Endodermal cell (in vitro differentiated cells): ENCODE data around the gene HSF4. TPM values are rescaled to one million over a fixed set of nuclear protein-coding genes. Genes with fewer than 3 reads are reported as not detected.

Experiments
- DNase-seq: peaks from one replicate; pipeline ENCODE4 v3.0.0-alpha.2; 2017
- H3K27ac ChIP-seq: 2 replicates; pipeline ENCODE4 v1.5.1; 2013; ENCODE audit warnings: mild to moderate bottlenecking, low read depth, low read length, moderate library complexity
- H3K27me3 ChIP-seq: 2 replicates; pipeline ENCODE4 v1.6.1; 2013; ENCODE audit warnings: mild to moderate bottlenecking, low read length, moderate library complexity; ENCODE audit not compliant: insufficient read depth, control insufficient read depth, poor library complexity, severe bottlenecking
- H3K36me3 ChIP-seq: 2 replicates; pipeline ENCODE4 v1.7.0; 2013; ENCODE audit warnings: mild to moderate bottlenecking, low read length, moderate library complexity; ENCODE audit not compliant: control insufficient read depth, insufficient read depth
- H3K4me1 ChIP-seq: one replicate; pipeline ENCODE4 v1.7.0; 2013; ENCODE audit warnings: low read length; ENCODE audit not compliant: control insufficient read depth, insufficient read depth
- H3K4me3 ChIP-seq: 2 replicates; pipeline ENCODE4 v1.5.1; 2013; ENCODE audit warnings: mild to moderate bottlenecking, low read length, moderate library complexity
- H3K9ac ChIP-seq: 2 replicates; pipeline ENCODE4 v1.6.1; 2013; ENCODE audit warnings: mild to moderate bottlenecking, low read length, moderate library complexity; ENCODE audit not compliant: poor library complexity, severe bottlenecking; ENCODE audit errors: extremely low read depth
- H3K9me3 ChIP-seq: 2 replicates; pipeline ENCODE4 v1.6.1; 2013; ENCODE audit warnings: mild to moderate bottlenecking, low read length, moderate library complexity; ENCODE audit not compliant: control insufficient read depth
- H3K27ac Mint-ChIP-seq: 2 replicates; pipeline ENCODE4 v1.8.0; 2020; ENCODE audit warnings: mixed read lengths
- H3K27me3 Mint-ChIP-seq: 2 replicates; pipeline ENCODE4 v1.8.0; 2021; ENCODE audit warnings: mild to moderate bottlenecking, mixed read lengths; ENCODE audit not compliant: insufficient read depth
- H3K36me3 Mint-ChIP-seq: 2 replicates; pipeline ENCODE4 v1.8.0; 2020; ENCODE audit warnings: low read depth, mixed read lengths
- H3K4me1 Mint-ChIP-seq: 2 replicates; pipeline ENCODE4 v1.8.0; 2020; ENCODE audit warnings: mixed read lengths
- H3K4me3 Mint-ChIP-seq: 2 replicates; pipeline ENCODE4 v1.8.0; 2020; ENCODE audit warnings: mild to moderate bottlenecking, moderate library complexity, mixed read lengths
- H3K9me3 Mint-ChIP-seq: 2 replicates; pipeline ENCODE4 v1.8.0; 2020; ENCODE audit warnings: mild to moderate bottlenecking, mixed read lengths
- WGBS, 2 experiments: methylation state at CpG; one replicate each; pipeline versions ENCODE4 v1.1.5 to v1.1.7; 2013; ENCODE audit warnings: missing lambda C conversion rate in 2 of 2, mixed read lengths in 1 of 2; ENCODE audit not compliant: insufficient coverage in 1 of 2, insufficient read length in 1 of 2; 5-methylcytosine and 5-hydroxymethylcytosine counted together
- total RNA-seq, 2 donors: library from RNA; stranded (reverse); fragmentation: NEBNext Ultra II Directional in 1 of 2; extraction: Animal tissue kit (Norgen Biotek cat#: 25700) in 1 of 2; gene quantifications; 2 replicates in 1 of 2; 3 replicates in 1 of 2; pipeline ENCODE4 v1.2.1, GENCODE V29; 2021
- TF ChIP-seq, protein P1 (sequence below): fragments of 200-600 bp; sonication (generic); conservative IDR thresholded peaks from 2 replicates; pipeline ENCODE4 v1.5.0; 2021; ENCODE audit warnings: antibody characterized with exemption, mild to moderate bottlenecking

Gene HSF4
- total RNA-seq, 2 donors from 2014 or later = 2.0 to 6.8 TPM

- Mint-ChIP-seq H3K4me1 (peaks cover 6% of the 10 kb centered on the region), H3K36me3 (peaks cover 16% of the 10 kb centered on the region), H3K4me3 (peak overlapping the region; percentile 59), H3K27ac (peak overlapping the region; percentile 80), H3K27me3 (peaks cover 63% of the 10 kb centered on the region), H3K9me3 (no peaks in the 10 kb centered on the region)
- H3K27ac ChIP-seq = no peak overlapping the region
- peaks cover 70% of the 10 kb centered on the region for H3K27me3 ChIP-seq
- H3K9ac ChIP-seq = no peak overlapping the region
- peaks cover 13% of the 10 kb centered on the region for H3K36me3 ChIP-seq
- no peak for DNase-seq
- TF ChIP-seq, protein P1, sequence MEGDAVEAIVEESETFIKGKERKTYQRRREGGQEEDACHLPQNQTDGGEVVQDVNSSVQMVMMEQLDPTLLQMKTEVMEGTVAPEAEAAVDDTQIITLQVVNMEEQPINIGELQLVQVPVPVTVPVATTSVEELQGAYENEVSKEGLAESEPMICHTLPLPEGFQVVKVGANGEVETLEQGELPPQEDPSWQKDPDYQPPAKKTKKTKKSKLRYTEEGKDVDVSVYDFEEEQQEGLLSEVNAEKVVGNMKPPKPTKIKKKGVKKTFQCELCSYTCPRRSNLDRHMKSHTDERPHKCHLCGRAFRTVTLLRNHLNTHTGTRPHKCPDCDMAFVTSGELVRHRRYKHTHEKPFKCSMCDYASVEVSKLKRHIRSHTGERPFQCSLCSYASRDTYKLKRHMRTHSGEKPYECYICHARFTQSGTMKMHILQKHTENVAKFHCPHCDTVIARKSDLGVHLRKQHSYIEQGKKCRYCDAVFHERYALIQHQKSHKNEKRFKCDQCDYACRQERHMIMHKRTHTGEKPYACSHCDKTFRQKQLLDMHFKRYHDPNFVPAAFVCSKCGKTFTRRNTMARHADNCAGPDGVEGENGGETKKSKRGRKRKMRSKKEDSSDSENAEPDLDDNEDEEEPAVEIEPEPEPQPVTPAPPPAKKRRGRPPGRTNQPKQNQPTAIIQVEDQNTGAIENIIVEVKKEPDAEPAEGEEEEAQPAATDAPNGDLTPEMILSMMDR = peak; percentile 36
- WGBS, 2 experiments = 73 to 87% methylated on average over 3 to 7 of the region's 8 CpGs
- no peaks in the 10 kb centered on the region for H3K9me3 ChIP-seq
- H3K4me1 ChIP-seq = no peaks in the 10 kb centered on the region
- H3K4me3 ChIP-seq = no peak overlapping the region
Observed at GRCh38 chr16:67151431-67152097, 13.0 kb upstream of the HSF4 start.

DNA sequence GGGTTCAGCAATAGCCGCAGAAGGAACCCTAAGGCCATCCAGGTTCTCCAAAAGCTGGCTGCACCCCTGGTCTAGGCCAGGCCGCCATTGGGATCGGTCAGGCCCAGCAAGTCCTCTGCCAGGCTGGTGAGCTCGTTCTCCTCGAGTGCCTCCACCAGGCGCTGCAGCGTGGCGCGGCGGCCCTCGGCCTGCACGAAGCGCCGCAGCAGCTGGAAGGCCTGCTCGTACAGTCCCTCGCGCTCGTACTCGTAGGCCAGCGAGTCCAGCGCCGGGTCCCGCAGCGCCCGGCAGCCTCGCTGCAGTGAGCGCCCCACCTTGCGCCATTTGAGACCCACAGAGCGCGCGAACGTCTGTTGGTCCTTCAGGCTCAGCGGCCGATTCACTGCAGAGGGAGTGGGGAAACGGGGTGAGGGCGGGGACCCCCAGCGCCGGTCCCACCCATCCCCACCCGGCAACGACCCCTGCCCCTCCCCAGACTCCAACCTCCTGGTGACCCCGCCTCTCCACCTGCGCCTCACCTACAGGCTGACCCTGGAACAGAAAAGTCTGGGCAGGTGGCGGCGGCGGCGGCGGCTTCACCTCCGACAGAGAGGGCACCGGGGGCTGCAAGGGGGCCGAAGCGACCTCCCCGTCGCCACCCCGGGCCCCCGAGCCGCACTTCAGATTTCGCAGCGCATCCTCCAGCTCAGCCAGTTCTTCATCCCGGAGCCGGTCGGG, 9.8 kb upstream of the HSF4 start:
- WGBS, 2 experiments = 22 to 39% methylated on average over 27 to 61 of the region's 61 CpGs
- Histone ChIP-seq H3K4me3 (no peak overlapping the region), H3K4me1 (no peaks in the 10 kb centered on the region), H3K9me3 (no peaks in the 10 kb centered on the region), H3K27me3 (peaks cover 100% of the 10 kb centered on the region), H3K27ac (no peak overlapping the region), H3K9ac (no peak overlapping the region), H3K36me3 (no peaks in the 10 kb centered on the region)
- peak; percentile 69 for DNase-seq
- Mint-ChIP-seq H3K27me3 (peaks cover 85% of the 10 kb centered on the region), H3K27ac (no peak overlapping the region), H3K4me1 (peaks cover 6% of the 10 kb centered on the region), H3K36me3 (no peaks in the 10 kb centered on the region), H3K9me3 (no peaks in the 10 kb centered on the region), H3K4me3 (peak overlapping the region; percentile 43)
- TF ChIP-seq, protein P1 = no peak

- H3K9me3 ChIP-seq = no peaks in the 10 kb centered on the region
- H3K4me1 ChIP-seq = no peaks in the 10 kb centered on the region
- H3K36me3 Mint-ChIP-seq = no peaks in the 10 kb centered on the region
- no peak overlapping the region for H3K9ac ChIP-seq
- peaks cover 100% of the 10 kb centered on the region for H3K27me3 ChIP-seq
- H3K4me3 Mint-ChIP-seq = peak overlapping the region; percentile 43
- no peak overlapping the region for H3K27ac ChIP-seq
- H3K27me3 Mint-ChIP-seq = peaks cover 93% of the 10 kb centered on the region
- peaks cover 6% of the 10 kb centered on the region for H3K4me1 Mint-ChIP-seq
- 7 to 9% methylated on average over 26 to 74 of the region's 74 CpGs for WGBS, 2 experiments
- H3K4me3 ChIP-seq = no peak overlapping the region
- TF ChIP-seq, protein P1 = peak; percentile 98
- H3K9me3 Mint-ChIP-seq = no peaks in the 10 kb centered on the region
- H3K27ac Mint-ChIP-seq = no peak overlapping the region
- no peaks in the 10 kb centered on the region for H3K36me3 ChIP-seq
- peak; percentile 93 for DNase-seq
Observed at GRCh38 chr16:67155295-67156142, 9.0 kb upstream of the HSF4 start.
